GM12891 (cell line): ENCODE measurements around the gene SREK1.

Experiments
- POLR2A ChIP-seq: IDR thresholded peaks from 2 replicates; pipeline ENCODE4 v1.6.1; 2011; ENCODE audit warnings: low read depth, low read length, control low read depth
- POLR2AphosphoS5 ChIP-seq: IDR thresholded peaks from 2 replicates; pipeline ENCODE4 v1.6.1; 2011; ENCODE audit warnings: low read depth, low read length, control low read depth
- POU2F2 ChIP-seq: IDR thresholded peaks from 2 replicates; pipeline ENCODE4 v1.6.1; 2011; ENCODE audit warnings: low read depth, mild to moderate bottlenecking, control low read depth, low read length, moderate library complexity
- TAF1 ChIP-seq: IDR thresholded peaks from 2 replicates; pipeline ENCODE4 v1.6.1; 2011; ENCODE audit warnings: low read depth, low read length, control low read depth

DNA sequence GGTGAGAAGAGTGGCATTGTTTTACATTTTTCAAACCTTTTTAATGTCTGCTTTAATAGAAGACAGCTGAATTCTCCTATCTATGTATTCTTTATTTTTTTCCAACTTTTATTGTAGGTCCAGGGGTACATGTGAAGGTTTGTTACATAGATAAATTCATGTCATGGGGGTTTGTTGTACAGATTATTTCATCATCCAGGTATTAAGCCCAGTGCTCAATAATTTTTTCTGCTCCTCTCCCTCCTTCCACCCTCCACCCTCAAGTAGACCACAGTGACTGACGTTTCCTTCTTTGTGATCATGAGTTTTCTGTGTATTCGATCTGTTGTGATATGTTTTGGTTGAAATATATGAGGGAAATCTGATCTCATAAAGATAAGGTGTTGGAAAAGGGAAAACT, 1.7 kb upstream of the SREK1 start:
- TF ChIP-seq TAF1 (no peak), POLR2A (no peak), POLR2AphosphoS5 (no peak), POU2F2 (no peak)
